HG02973 (cell line): ENCODE results near the gene EVA1B.

Experiments
- ATAC-seq: cut with Tn5 transposase; IDR thresholded peaks from one replicate; pipeline ENCODE4 v1.9.1; 2021; ENCODE audit warnings: moderate library complexity; ENCODE audit not compliant: unreplicated experiment

The EVA1B gene, protein sequence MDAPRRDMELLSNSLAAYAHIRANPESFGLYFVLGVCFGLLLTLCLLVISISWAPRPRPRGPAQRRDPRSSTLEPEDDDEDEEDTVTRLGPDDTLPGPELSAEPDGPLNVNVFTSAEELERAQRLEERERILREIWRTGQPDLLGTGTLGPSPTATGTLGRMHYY

GRCh38 chr1:36323636-36324352 is at the start of gene EVA1B:
TSS of gene EVA1B (minus strand) at chr1:36323645. CDS start at chr1:36323037, 608 bp downstream.
- no peak for ATAC-seq

- ATAC-seq, result no peak
Measured at GRCh38 chr1:36372617-36373016, 49.2 kb upstream of the EVA1B start.

GRCh38 chr1:36369061-36369861 is 45.8 kb upstream of the EVA1B start:
- no peak for ATAC-seq

DNA sequence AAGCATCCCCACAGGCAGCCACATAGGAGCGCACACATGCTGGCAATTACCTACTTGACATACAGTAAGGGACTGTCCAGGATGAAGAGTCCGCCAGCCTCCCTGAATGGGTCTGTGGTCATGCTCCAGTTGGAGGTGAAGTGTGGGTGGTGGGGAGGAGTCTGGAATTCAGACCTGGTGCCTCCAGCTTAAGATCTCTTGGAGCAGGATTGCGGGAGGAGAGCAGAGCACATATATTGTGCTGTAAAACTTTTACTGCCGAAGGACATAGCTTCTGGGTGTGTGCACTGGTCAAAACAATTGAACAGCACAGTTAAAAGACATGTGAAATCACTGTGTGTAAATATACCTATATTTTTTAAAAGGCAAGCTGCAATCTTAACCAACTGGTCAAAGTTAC is 44.4 kb upstream of the EVA1B start:
- ATAC-seq, result no peak

GRCh38 chr1:36367066-36367465 is 43.6 kb upstream of the EVA1B start:
- ATAC-seq, result no peak

GRCh38 chr1:36366091-36366661 is 42.7 kb upstream of the EVA1B start:
- ATAC-seq, result no peak

GRCh38 chr1:36365381-36365780 is 41.9 kb upstream of the EVA1B start:
- ATAC-seq, result no peak

DNA sequence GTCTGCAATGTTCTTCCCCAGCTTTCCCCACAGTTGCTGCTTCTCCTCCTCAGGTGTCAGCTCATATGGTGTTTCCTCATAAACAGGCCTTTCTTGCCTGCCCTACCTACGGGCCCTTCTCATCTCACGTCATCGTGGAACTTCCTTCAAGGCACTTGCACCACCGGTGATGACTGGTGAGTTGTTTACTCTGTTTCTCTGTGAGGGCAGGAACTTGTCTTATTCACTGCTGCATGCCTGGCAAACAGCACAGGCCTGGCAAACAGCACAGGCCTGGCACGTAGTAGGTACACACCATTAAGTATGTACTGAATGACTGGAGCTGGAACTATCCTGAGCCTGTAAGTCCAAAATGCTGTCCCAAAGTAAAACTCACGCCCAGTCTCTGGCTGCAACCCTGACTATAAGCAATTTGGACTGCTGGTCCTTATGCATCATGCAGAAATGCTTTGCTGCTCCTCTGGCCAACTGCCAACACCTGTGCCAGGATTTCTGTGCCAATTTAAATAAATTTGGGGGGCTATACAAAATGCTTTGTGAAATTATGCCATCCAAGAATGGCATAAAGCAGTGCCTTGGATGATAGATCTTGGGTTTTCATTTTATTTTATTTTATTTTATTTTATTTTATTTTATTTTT is 36.6 kb upstream of the EVA1B start:
- no peak for ATAC-seq

DNA sequence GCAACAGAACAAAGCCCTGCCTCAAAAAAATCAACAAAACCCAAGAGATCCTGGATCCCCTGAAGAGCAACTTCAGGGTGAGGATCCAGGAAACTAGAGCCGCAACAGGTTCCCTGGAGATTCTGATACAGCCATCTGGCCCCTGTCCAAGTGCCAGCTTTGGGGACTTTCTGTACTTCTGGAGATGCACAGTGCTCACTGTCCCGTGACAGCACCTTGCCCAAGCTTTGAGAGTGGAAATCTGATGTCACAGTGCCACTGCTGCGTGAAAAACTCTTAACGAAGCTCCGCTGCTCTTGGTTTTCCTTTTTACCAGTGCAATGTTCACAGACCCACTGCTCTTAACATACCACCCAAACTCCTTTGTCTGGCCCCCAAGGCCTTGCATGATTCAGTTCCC is 35.9 kb upstream of the EVA1B start:
- no peak for ATAC-seq

DNA sequence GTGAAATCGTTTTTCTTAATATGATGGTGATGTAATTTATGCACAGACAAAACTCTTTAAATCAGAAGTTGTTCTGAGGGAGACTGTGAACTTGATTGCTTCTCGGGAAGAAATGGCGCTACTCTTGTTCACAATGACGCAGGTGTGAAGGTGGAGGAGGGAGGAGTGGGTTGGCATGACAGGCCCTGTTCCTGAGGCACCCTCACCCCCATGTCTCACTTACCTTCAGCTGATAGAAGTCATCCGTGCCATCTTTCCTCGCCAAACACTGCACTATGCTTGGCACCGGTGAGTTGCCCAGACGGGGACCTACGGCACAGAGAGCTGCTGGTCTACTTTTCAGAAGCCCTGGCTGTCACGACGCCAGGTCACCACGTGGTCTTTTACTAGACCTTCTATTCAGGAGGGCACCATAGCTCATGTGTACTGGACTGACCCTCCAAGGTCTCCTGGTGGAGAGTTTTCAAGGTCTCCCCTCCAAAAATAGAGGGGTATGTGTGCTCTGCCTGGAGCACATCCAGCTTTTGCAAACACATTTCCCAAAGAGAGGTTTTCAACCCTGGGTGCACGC is 35.2 kb upstream of the EVA1B start:
- no peak for ATAC-seq

DNA sequence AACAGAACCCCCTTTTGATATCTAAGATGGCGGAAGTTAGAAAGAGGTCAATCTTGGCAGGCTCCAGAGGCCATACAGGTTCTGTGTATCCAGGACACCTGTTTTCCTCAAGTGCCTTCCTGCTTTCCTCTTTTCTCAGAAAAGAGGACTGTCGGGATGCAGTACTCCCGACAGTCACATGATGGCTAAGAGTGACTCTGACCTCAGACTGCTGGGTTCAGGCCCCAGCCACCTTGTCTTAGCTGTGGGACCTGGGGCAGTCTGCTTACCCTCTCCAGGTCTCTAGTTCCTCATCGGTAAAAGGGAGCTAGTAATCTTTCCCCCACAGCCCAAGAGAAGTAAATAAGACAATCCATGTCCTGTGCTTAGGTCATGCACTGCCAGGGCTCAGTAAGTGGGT is 32.4 kb upstream of the EVA1B start:
- no peak for ATAC-seq

DNA sequence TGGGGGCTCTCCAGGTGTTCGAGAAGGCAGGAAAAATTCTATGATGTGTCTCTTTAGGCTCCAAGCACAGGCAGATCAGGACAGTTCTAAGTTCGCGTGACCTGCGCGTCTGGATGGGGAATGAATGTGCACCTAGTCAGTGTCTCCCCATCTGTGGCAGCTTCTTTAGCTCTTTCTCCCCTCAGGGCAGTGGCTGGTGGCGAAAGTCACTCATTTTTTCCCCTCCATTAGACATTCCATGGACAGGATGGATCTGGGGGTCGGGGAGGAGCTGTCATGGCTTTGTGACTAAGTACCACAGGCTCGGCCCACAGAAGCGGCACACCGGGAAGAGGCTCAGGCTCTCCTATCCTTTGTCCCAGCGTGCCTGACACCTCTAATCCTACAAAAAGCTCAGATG is 31.0 kb upstream of the EVA1B start:
- no peak for ATAC-seq

DNA sequence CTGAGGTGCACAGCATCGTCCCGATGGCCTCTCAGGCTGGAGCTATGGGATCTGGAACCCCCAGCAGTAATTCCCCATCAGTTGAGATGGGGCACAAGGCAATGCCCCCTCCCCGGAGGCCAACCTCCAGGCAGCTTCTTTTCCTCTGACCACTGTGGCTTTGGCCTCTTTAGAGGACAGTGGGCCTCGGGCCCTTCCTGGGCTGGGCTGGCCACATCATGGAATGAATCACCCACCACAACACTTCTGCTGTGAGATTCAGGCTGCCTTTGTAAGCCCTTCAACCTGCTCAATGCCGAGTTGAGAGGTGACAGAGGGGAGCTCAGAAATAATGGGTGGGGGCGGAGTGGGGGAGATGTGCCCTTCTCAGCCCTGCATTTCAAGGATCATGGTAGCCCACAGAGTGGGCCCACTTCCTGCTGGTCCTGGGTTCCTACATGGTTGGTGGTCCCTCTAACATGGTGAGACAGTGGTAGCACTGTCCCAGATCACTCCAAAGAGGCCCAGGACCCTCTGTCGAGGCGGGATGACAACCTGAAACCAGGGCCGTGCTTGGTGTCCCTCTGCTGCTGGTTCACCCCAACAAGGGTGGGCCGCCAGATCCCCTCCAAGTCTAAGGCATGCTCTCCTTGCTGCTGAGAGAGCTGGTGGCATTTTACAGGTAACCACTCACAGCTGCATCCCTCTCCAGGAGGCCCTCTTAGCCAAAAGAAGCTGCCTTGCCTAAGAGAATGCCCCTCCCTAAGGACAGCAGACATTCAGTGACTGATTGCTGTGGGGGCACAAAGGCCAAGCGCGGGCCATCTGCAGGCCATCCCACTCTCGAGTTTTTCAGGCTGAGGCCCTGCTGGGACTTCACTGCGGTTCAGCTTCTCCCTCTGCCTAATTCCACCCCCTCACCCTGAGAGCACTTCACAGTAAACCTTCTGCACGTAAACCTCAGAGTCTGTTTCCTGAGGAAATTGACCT is 29.7 kb upstream of the EVA1B start:
- no peak for ATAC-seq

- ATAC-seq, result no peak
Measured at GRCh38 chr1:36352125-36352909, 28.9 kb upstream of the EVA1B start.

GRCh38 chr1:36351227-36351977 is 28.0 kb upstream of the EVA1B start:
- no peak for ATAC-seq

- no peak for ATAC-seq
Measured at GRCh38 chr1:36350659-36351226, 27.3 kb upstream of the EVA1B start.

GRCh38 chr1:36349839-36350238 is 26.4 kb upstream of the EVA1B start:
- no peak for ATAC-seq

GRCh38 chr1:36349241-36349671 is 25.8 kb upstream of the EVA1B start:
- peak; percentile 86 for ATAC-seq
